K562 (cell line): Measurements from ENCODE around the gene DDX5.

Source experiments
- CHAMP1 ChIP-seq: fragments of 450-650 bp; IDR thresholded peaks from 2 replicates; pipeline ENCODE4 v1.6.1; 2016; ENCODE audit warnings: mild to moderate bottlenecking
- GATAD2A ChIP-seq: fragments of 450-650 bp; IDR thresholded peaks from 2 replicates; pipeline ENCODE4 v1.6.1; 2017
- HDAC2 ChIP-seq: fragments of 450-650 bp; IDR thresholded peaks from 2 replicates; pipeline ENCODE4 v1.6.1; 2016; ENCODE audit warnings: mild to moderate bottlenecking
- ZNF384 ChIP-seq: IDR thresholded peaks from 2 replicates; pipeline ENCODE4 v1.6.1; 2012; ENCODE audit warnings: low read depth, low read length, improper control_type of control experiment
- TF ChIP-seq, protein P1 (sequence below): fragments of 250-450 bp; sonication (Bioruptor Pico); IDR thresholded peaks from 2 replicates; pipeline ENCODE4 v1.5.0; 2021
- TF ChIP-seq, protein P2 (sequence below), 3 experiments: IDR thresholded peaks in 2 of 3; conservative IDR thresholded peaks in 1 of 3; 2 replicates each; pipeline ENCODE4 v1.5.1; 2011 to 2012; ENCODE audit warnings: low read length in 3 of 3, mild to moderate bottlenecking in 3 of 3, control low read depth in 2 of 3, improper control_type of control experiment in 1 of 3, inconsistent platforms in 1 of 3, low read depth in 1 of 3, mixed read lengths in 1 of 3, moderate library complexity in 1 of 3; ENCODE audit not compliant: insufficient read depth in 2 of 3

GRCh38 chr17:64555281-64555680 lies 49.2 kb upstream of the DDX5 start:
- TF ChIP-seq HDAC2 = no peak
- no peak for TF ChIP-seq CHAMP1
- TF ChIP-seq, protein P1, sequence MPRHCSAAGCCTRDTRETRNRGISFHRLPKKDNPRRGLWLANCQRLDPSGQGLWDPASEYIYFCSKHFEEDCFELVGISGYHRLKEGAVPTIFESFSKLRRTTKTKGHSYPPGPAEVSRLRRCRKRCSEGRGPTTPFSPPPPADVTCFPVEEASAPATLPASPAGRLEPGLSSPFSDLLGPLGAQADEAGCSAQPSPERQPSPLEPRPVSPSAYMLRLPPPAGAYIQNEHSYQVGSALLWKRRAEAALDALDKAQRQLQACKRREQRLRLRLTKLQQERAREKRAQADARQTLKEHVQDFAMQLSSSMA (CRISPR knock-in tag) = no peak
- no peak for TF ChIP-seq GATAD2A
- TF ChIP-seq, protein P2, sequence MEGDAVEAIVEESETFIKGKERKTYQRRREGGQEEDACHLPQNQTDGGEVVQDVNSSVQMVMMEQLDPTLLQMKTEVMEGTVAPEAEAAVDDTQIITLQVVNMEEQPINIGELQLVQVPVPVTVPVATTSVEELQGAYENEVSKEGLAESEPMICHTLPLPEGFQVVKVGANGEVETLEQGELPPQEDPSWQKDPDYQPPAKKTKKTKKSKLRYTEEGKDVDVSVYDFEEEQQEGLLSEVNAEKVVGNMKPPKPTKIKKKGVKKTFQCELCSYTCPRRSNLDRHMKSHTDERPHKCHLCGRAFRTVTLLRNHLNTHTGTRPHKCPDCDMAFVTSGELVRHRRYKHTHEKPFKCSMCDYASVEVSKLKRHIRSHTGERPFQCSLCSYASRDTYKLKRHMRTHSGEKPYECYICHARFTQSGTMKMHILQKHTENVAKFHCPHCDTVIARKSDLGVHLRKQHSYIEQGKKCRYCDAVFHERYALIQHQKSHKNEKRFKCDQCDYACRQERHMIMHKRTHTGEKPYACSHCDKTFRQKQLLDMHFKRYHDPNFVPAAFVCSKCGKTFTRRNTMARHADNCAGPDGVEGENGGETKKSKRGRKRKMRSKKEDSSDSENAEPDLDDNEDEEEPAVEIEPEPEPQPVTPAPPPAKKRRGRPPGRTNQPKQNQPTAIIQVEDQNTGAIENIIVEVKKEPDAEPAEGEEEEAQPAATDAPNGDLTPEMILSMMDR (IDR thresholded peaks at IDR 0.05 in 2 of 3, conservative IDR thresholded peaks at IDR 0.05 in 1 of 3; ENCODE audit: insufficient read depth in 2 of 3, low read depth in 1 of 3, low read length in 3 of 3) = no peak
- TF ChIP-seq ZNF384 = no peak
